Calu3 (cell line): Measurements from ENCODE around the gene PLAU. TPM values are rescaled to one million over a fixed set of nuclear protein-coding genes. Genes with fewer than 3 reads are reported as not detected.
A peak's percentile ranks its signal among the peaks of the same experiment; 100 is the strongest.

Experiments used
- BruUV-seq: library from RNA; stranded (reverse); fragments of 400-500 nt; replicated peaks from 2 replicates; lab custom pipeline; 2021; lab: Mats Ljungman, UMichigan
- CTCF ChIA-PET: fragments of 300-600 bp; sonication (Branson Sonifier 250); formaldehyde crosslinking; loops from one replicate; lab custom pipeline; 2022; ENCODE audit warnings: antibody characterized with exemption; lab: Charles Lee
- DNase-seq: peaks from one replicate; pipeline ENCODE4 v3.0.0; 2022
- H3K27ac Mint-ChIP-seq: one replicate; pipeline ENCODE4 v1.8.0; 2022; ENCODE audit warnings: mixed read lengths; ENCODE audit not compliant: unreplicated experiment
- H3K27me3 Mint-ChIP-seq: one replicate; pipeline ENCODE4 v1.8.0; 2022; ENCODE audit warnings: mixed read lengths; ENCODE audit not compliant: unreplicated experiment
- H3K36me3 Mint-ChIP-seq: one replicate; pipeline ENCODE4 v1.8.0; 2022; ENCODE audit warnings: mild to moderate bottlenecking, moderate library complexity, mixed read lengths; ENCODE audit not compliant: insufficient read depth, unreplicated experiment
- H3K4me1 Mint-ChIP-seq: one replicate; pipeline ENCODE4 v1.8.0; 2022; ENCODE audit warnings: mild to moderate bottlenecking, low read depth, mixed read lengths; ENCODE audit not compliant: unreplicated experiment
- H3K4me3 Mint-ChIP-seq: one replicate; pipeline ENCODE4 v1.8.0; 2022; ENCODE audit warnings: mild to moderate bottlenecking, low read depth, moderate library complexity, mixed read lengths; ENCODE audit not compliant: unreplicated experiment
- H3K9me3 Mint-ChIP-seq: one replicate; pipeline ENCODE4 v1.8.0; 2022; ENCODE audit warnings: low read depth, mixed read lengths; ENCODE audit not compliant: unreplicated experiment
- intact Hi-C: fragments of 100-400 bp; cut with micrococcal nuclease; formaldehyde crosslinking; loops from one replicate; pipeline ENCODE4 v1.10.0; 2022; ENCODE audit not compliant: unreplicated experiment
- total RNA-seq: library from RNA; stranded (reverse); gene quantifications from 2 replicates; pipeline ENCODE4 v1.2.3, GENCODE V29; 2022
- TF ChIP-seq, protein P1 (sequence below): fragments of 200-600 bp; IDR thresholded peaks from one replicate; pipeline ENCODE4 v1.8.0; 2022; ENCODE audit warnings: antibody characterized with exemption; ENCODE audit not compliant: unreplicated experiment

Gene PLAU
- total RNA-seq, 1 experiment from 2014 or later, result 706 TPM

GRCh38 chr10:73950155-73950948, 39.4 kb downstream of the PLAU start:
- Mint-ChIP-seq H3K9me3 (no peaks in the 10 kb centered on the region), H3K4me1 (peaks cover 10% of the 10 kb centered on the region), H3K36me3 (no peaks in the 10 kb centered on the region), H3K27me3 (no peaks in the 10 kb centered on the region), H3K4me3 (no peak overlapping the region), H3K27ac (no peak overlapping the region)
- BruUV-seq, result no TSS peak
- TF ChIP-seq, protein P1, sequence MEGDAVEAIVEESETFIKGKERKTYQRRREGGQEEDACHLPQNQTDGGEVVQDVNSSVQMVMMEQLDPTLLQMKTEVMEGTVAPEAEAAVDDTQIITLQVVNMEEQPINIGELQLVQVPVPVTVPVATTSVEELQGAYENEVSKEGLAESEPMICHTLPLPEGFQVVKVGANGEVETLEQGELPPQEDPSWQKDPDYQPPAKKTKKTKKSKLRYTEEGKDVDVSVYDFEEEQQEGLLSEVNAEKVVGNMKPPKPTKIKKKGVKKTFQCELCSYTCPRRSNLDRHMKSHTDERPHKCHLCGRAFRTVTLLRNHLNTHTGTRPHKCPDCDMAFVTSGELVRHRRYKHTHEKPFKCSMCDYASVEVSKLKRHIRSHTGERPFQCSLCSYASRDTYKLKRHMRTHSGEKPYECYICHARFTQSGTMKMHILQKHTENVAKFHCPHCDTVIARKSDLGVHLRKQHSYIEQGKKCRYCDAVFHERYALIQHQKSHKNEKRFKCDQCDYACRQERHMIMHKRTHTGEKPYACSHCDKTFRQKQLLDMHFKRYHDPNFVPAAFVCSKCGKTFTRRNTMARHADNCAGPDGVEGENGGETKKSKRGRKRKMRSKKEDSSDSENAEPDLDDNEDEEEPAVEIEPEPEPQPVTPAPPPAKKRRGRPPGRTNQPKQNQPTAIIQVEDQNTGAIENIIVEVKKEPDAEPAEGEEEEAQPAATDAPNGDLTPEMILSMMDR, result no peak
- no peak for DNase-seq
- CTCF ChIA-PET, result no interaction called here
- intact Hi-C loops, result no loop called here

DNA sequence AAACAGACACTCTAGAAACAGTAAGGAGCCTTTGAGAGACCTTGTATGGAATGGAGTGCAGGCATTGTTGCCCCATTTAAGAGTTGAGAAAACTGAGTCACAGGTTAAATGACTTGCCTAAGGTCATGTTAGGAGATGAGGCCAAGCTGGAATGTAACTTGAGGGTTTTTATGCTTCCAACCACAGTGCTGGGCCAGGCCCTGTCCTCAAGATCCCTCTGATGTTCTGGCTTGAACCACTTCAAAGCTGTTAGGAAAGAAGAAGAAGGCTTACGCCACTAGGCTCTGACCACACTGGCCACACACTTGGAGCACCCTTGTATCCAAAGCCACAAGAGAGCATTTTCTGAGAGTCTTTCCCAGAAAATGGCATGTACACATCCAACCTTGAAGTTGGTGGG, 42.7 kb downstream of the PLAU start:
- Mint-ChIP-seq H3K27me3 (no peaks in the 10 kb centered on the region), H3K4me1 (peaks cover 26% of the 10 kb centered on the region), H3K9me3 (no peaks in the 10 kb centered on the region), H3K4me3 (no peak overlapping the region), H3K27ac (no peak overlapping the region), H3K36me3 (peaks cover 9% of the 10 kb centered on the region)
- no TSS peak for BruUV-seq
- TF ChIP-seq, protein P1, result no peak
- intact Hi-C loops, result no loop called here
- no peak for DNase-seq
- CTCF ChIA-PET, result interaction anchor here (0.7 to 1.2 kb wide), 3 partner anchors 9 to 58 kb away, joined by 3 read pairs; no protein-coding TSS in a partner anchor

DNA sequence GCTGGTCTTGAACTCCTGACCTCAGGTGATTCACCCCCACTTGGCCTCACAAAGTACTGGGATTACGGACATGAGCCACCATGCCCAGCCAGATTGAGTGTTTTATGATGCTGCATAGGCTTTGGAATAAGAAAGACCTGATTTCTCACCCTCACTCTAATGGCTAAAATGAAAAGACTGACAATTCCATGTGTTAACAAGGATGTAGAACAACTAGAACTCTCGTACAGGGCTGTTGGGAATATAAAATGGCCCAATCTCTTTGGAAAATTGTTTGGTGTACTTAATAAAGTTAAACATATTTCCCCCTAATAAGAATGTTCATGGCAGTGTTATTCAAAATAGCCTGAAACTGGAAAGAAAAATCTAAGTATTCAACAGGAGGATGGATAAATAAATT, 43.8 kb downstream of the PLAU start:
- Mint-ChIP-seq H3K9me3 (no peaks in the 10 kb centered on the region), H3K4me1 (peaks cover 30% of the 10 kb centered on the region), H3K36me3 (peaks cover 9% of the 10 kb centered on the region), H3K27me3 (no peaks in the 10 kb centered on the region), H3K27ac (no peak overlapping the region), H3K4me3 (no peak overlapping the region)
- intact Hi-C loops, result no loop called here
- no peak for DNase-seq
- TF ChIP-seq, protein P1, result no peak
- BruUV-seq, result no TSS peak
- CTCF ChIA-PET, result interaction anchor here (1.2 kb wide), 1 partner anchor 11 kb away, joined by 3 read pairs; no protein-coding TSS in a partner anchor

DNA sequence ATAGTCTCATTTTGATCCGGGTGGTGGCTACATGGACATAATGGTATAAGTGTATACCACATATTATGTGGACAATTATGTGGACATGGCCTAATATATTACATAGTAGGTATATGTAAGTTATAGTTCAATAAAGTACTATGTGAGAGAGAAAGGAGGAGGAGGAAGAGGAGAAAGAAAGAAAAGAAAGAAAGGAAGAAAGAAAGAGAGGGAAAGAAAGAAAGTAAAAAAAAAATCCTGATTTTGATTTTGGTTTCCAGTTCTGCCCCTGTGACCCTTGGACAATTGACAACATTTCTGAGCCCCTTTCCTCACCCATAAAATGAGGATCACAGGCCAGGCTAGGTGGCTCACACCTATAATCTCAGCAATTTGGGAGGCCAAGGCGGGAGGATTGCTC, 44.8 kb downstream of the PLAU start:
- Mint-ChIP-seq H3K27ac (peak overlapping the region; percentile 24), H3K9me3 (no peaks in the 10 kb centered on the region), H3K4me3 (no peak overlapping the region), H3K27me3 (no peaks in the 10 kb centered on the region), H3K4me1 (peaks cover 39% of the 10 kb centered on the region), H3K36me3 (peaks cover 9% of the 10 kb centered on the region)
- no peak for DNase-seq
- TF ChIP-seq, protein P1, result no peak
- intact Hi-C loops, result loop anchor here (2.0 kb wide), 1 partner anchor 43 kb away; the partner anchor contains the start of gene VCL
- CTCF ChIA-PET, result interaction anchor here (1.0 to 2.1 kb wide), 2 partner anchors 45 to 69 kb away, joined by 3 to 27 read pairs; partner anchors contain the start of gene PLAU
- no TSS peak for BruUV-seq
